ENCODE data around the gene ECE2. TPM values are rescaled to one million over a fixed set of nuclear protein-coding genes. Genes with fewer than 3 reads are reported as not detected.

ECE2 gene
- total and polyA plus RNA-seq, 10 of the 15 experiments (the other 5 are each of a cell fraction or from before 2014, with no cell fraction given): not detected

- TF ChIP-seq RELA (IDR thresholded peaks at IDR 0.05; ENCODE audit: borderline replicate concordance, partially characterized antibody) (no peak), BCLAF1 (IDR thresholded peaks at IDR 0.05) (0 out of 2 replicates have a peak, but pooled peaks have one; percentile 36), SUPT20H (IDR thresholded peaks at IDR 0.05; ENCODE audit: borderline replicate concordance, control insufficient read depth, low read depth, low read length) (no peak), TAF1 (IDR thresholded peaks at IDR 0.05; ENCODE audit: borderline replicate concordance, low read depth, low read length) (peak; percentile 14; the same call in 1 of the 2 replicates), KLF5 (IDR thresholded peaks at IDR 0.05; ENCODE audit: partially characterized antibody) (no peak), PKNOX1 (IDR thresholded peaks at IDR 0.05) (no peak), TBL1XR1 (IDR thresholded peaks at IDR 0.05; ENCODE audit: low read depth, low read length) (no peak), EGR1 (IDR thresholded peaks at IDR 0.05; ENCODE audit: borderline replicate concordance in 1 of 2, low read depth in 2 of 2, low read length in 2 of 2) (no peak), WRNIP1 (IDR thresholded peaks at IDR 0.05; ENCODE audit: borderline replicate concordance, low read depth, low read length) (no peak), ATF2 (IDR thresholded peaks at IDR 0.05; ENCODE audit: low read length) (no peak), CUX1 (IDR thresholded peaks at IDR 0.05; ENCODE audit: insufficient replicate concordance, low read depth, low read length) (no peak), CTCF (IDR thresholded peaks at IDR 0.05 in 2 of 3, conservative IDR thresholded peaks at IDR 0.05 in 1 of 3; ENCODE audit: control insufficient read depth in 2 of 3, extremely low read depth in 1 of 3, insufficient read depth in 1 of 3, low read depth in 3 of 3, low read length in 3 of 3) (no peak), ZNF24 (IDR thresholded peaks at IDR 0.05) (0 out of 2 replicates have a peak, but pooled peaks have one; percentile 41), MTA3 (IDR thresholded peaks at IDR 0.05; ENCODE audit: borderline replicate concordance, low read length) (no peak), SREBF1 (IDR thresholded peaks at IDR 0.05; ENCODE audit: low read length) (no peak)
These were observed 39.1 kb downstream of the ECE2 start (continued) for GRCh38 chr3:184314700-184315542.
